NB4 (cell line): ENCODE results near the gene CDK11A.

Source experiments
- MAX ChIP-seq: IDR thresholded peaks from 2 replicates; pipeline ENCODE4 v1.6.1; 2011; ENCODE audit warnings: low read depth, low read length
- POLR2A ChIP-seq: IDR thresholded peaks from 2 replicates; pipeline ENCODE4 v1.6.1; 2011; ENCODE audit warnings: mild to moderate bottlenecking; ENCODE audit not compliant: insufficient read length; ENCODE audit errors: extremely low read depth
- TF ChIP-seq, protein P1 (sequence below): IDR thresholded peaks from one replicate; pipeline ENCODE4 v1.5.1; 2012; ENCODE audit warnings: low read depth, low read length

GRCh38 chr1:1730870-1731269 lies 6.7 kb upstream of the CDK11A start:
- TF ChIP-seq, protein P1, sequence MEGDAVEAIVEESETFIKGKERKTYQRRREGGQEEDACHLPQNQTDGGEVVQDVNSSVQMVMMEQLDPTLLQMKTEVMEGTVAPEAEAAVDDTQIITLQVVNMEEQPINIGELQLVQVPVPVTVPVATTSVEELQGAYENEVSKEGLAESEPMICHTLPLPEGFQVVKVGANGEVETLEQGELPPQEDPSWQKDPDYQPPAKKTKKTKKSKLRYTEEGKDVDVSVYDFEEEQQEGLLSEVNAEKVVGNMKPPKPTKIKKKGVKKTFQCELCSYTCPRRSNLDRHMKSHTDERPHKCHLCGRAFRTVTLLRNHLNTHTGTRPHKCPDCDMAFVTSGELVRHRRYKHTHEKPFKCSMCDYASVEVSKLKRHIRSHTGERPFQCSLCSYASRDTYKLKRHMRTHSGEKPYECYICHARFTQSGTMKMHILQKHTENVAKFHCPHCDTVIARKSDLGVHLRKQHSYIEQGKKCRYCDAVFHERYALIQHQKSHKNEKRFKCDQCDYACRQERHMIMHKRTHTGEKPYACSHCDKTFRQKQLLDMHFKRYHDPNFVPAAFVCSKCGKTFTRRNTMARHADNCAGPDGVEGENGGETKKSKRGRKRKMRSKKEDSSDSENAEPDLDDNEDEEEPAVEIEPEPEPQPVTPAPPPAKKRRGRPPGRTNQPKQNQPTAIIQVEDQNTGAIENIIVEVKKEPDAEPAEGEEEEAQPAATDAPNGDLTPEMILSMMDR, result no peak
- TF ChIP-seq MAX (no peak), POLR2A (no peak)
